Right lung (tissue), 5 donors: ENCODE results near the gene ADARB2. TPM values are rescaled to one million over a fixed set of nuclear protein-coding genes. Genes with fewer than 3 reads are reported as not detected.
"Not testable (repeated sequence)": the region's sequence is repeated elsewhere in the genome, so short reads cannot be mapped to it uniquely, and the experiment has no call there.

Experiments used
- DNase-seq, 2 donors: peaks; one replicate each; pipeline ENCODE4 v3.0.0-alpha.2; 2013
- polyA plus RNA-seq, 5 donors: library from polyadenylated mRNA; unstranded; fragments of 120-200 nt; gene quantifications; one replicate each; pipeline versions ENCODE4 v1.2.1 to v1.2.3, GENCODE V29; 2013; ENCODE audit warnings: inconsistent platforms in 1 of 5, low replicate concordance in 1 of 5; ENCODE audit not compliant: insufficient read length in 5 of 5, insufficient read depth in 1 of 5

Gene ADARB2
- polyA plus RNA-seq, 5 donors, result 0.34 to 0.78 (median 0.69) TPM

DNA sequence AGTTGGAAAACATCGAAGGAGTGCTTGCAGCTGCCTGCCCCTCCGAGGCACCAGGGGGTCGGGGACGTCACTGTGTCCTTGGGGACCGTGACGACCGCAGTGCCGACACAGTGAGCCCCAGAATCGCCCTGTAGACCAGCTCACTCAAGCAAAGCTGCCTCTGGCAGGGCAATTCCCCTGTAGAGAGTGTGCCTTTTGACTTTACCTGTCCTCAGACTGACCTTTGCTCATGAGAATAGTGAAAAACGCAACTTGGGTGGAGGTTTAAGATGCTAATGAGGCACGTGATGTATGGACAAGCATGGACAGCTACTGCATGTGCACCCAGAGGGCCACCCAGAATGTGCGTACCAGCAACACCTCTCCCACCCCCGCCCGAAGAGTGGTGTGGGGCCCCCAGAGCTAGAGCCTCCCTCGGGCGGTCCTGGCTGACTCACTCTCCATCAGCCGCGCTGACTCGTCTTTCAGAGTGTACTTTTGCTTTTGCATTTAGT lies 271.9 kb downstream of the ADARB2 start:
- DNase-seq, result no peak

DNA sequence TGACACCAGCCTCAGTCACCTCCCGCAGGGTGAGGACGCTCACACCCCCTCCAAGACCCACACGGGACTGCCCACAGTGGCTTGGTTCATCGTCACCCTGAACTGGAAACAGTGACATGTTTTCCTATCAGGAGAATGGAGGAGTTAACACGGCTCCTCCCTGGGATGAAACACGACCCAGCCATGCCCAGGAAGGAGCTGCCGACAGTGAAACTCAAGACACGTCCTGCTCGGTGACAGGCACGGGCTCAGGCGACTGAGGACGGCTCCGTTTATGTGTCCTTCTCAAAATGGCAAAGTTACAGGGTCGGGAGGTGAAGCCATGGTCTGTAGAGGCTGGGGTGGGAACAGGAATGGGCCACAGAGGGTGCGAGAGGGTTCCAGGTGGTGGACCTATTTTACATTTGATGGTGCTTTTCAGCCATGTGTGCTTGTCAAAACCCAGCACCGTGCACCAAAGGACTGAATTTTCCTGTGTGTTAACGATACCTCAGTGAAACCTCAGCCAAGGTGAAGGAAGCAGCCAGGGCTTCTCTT lies 272.4 kb downstream of the ADARB2 start:
- DNase-seq, result no peak

DNA sequence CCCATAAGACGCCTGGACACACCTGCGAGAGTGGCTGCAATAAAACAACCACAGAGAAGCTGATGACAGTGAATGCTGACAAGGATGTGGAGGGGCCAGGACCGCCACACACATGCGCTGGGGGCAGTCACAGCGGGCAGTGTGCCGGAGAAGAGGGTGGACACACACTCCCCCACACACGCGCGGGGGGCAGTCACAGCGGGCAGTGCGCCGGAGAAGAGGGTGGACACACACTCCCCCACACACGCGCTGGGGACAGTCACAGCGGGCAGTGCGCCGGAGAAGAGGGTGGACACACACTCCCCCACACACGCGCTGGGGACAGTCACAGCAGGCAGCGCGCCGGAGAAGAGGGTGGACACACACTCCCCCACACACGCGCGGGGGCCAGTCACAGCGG lies 273.4 kb downstream of the ADARB2 start:
- DNase-seq, result not testable (repeated sequence)

DNA sequence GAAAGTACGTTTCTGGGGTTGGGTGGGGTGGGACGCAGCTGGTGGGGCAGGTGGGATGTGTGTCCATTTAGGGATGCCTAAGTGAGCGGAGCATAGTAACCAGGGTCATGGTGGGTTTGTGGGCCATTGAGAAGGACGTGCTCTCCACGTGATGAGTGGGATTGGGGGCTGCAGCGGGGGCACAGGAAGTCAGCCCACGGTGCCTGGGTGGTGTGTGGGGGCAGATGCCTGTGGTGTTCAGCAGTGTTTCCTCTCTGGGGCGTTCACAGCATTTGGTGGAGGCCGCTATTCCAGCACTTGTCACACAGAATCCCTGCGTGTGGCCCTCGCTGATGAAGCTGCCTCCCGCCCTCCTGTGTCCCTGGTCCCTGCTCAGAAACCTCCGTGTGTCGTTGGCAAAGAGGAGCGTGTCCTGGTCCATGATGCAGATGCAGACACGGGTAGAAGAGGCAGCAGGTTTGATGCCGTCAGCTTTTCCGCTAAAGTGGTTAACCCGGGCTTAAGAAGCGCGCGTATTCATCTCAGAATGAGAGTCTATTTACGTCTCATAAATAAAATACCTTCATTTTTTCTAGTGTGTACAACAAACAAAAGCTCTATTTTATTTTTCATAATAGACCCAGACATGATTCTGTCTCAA lies 274.2 kb downstream of the ADARB2 start:
- no peak for DNase-seq

DNA sequence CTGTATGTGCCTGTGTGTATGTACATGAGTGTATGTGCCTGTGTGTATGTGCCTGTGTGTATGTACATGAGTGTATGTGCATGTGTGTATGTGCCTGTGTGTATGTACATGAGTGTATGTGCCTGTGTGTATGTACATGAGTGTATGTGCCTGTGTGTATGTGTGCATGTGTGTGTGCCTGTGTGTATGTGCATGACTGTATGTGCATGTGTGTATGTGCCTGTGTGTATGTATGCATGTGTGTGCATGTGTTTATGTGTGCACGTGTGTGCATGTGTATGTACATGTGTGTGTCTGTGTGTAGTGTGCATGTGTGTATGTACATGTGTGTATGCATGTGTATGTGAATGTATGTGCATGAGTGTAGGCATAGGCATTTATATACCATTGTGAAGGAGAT lies 274.8 kb downstream of the ADARB2 start:
- no peak for DNase-seq

DNA sequence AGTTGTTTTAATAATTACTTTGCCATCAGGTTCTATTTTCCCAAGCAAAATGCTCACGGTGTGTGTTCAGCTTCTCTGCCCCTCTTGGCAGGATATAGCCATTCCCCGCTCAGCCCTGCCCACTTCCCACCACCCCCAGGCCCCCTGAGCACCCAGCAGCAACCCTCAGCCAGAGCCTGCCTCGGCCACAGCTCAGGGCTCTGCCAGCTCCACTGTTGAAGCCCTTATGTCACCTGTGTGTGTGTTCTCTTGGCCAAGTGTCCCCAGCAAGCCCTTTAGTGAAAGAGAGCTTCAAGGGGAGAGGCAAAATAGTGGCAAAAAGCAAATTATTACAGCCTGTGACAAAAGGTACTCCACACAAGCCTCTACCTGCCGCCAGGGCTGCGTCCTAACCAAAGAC lies 275.3 kb downstream of the ADARB2 start:
- no peak for DNase-seq

DNA sequence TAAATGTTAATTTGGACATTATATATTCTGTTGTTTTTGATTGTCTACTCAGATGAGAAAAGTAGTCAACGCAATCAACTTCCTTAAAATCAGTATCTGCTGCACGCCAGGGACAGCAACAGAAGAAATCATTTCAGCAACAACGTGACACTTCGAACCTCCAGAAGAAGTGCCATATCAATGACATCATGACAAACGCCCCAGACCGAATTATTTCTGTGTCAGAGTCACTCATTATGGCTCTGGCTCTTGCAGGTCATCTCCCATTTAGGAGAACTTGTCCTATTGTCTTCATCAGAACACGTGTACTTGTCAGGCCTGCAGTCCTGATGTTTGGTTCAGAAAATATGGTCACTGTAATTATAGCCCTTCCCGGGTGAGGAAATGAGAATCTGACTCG lies 276.3 kb downstream of the ADARB2 start:
- no peak for DNase-seq

DNA sequence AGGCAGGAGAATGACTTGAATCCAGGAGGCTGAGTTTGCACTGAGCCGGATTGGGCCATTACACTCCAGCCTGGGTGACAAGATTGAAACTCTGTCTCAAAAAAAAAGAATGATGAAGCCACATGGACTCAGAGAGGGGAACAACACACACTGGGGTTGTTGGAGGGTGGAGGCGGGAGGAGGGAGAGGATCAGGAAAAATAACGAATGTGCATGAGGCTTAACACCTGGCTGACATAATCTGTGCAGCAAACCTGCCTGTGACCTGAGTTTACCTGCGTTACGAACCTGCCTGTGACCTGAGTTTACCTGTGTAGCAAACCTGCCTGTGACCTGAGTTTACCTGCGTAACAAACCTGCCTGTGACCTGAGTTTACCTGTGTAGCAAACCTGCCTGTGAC lies 277.7 kb downstream of the ADARB2 start:
- not testable (repeated sequence) for DNase-seq

DNA sequence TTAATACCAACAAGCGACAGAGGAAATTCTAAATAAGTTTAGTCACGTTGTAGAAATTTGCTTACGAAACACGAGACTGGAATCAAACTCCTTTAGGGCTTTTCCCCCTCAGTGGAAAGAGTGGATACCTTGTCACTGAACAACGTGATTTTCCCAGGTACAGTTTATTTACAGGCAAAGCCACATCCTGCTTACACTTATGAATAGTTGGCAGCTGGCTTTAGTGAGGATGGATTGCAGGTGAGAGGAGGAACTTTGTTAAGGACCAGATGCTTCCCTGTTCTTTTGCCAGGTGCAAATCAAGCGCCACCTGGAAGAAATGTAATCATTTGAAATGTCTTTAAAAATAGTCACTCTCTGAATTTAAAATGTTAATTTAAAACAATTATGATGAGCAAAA lies 282.4 kb downstream of the ADARB2 start:
- DNase-seq, result no peak

DNA sequence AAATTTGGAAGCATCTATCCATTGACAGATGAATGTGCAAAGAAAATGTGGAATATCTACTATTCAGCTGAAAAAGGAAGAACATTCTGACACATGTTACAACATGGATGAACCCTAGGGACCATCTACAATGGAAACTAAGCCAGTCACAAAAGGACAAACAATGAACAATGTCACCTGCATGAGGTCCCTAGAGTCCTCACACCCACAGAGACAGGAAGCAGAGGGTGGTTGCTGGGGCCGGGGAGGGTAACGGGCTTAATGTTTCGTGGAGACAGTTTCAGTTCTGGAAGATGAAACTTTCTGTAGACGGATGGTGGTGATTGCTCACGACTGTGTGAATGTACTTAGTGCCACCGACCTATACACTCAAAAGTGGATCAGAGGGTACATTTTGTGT lies 282.9 kb downstream of the ADARB2 start:
- DNase-seq, result no peak

DNA sequence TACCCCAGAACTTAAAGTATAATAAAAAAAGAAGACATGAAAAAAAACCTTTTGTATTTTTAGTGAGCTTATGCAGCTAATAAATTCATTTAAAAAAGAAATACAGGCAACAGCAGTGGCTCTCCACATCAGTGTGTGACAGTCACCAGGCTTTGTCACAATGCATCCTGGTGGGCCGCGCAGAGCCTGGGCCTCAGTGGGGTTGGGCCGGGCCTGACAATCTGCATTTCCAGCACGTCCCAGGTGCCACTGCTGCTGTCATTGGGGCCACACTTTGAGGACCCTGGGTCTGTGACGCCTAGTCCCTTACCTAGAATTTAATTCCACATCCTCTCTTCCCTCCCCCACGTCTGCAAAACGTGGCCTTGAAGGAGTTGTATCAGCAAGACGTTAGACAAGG lies 284.5 kb downstream of the ADARB2 start:
- DNase-seq, result no peak

DNA sequence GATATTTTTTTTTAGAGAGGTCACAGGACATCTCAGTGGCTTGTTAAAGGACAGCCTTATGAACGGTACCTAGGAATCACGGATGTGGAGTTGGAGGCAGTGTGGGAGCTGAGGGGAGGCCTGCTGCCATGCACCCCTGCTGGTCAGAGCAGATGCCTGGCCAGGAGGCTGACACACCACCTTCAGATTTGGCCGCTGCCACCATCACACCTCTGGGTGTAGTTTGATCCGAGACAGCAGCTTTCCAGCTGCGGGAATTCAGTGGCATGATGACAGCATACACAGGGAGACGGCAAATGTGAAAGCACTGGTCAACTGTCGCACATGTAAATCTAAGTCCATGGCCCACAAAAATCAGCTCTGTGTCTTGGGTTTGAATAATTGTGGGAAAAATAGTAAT lies 285.4 kb downstream of the ADARB2 start:
- no peak for DNase-seq

DNA sequence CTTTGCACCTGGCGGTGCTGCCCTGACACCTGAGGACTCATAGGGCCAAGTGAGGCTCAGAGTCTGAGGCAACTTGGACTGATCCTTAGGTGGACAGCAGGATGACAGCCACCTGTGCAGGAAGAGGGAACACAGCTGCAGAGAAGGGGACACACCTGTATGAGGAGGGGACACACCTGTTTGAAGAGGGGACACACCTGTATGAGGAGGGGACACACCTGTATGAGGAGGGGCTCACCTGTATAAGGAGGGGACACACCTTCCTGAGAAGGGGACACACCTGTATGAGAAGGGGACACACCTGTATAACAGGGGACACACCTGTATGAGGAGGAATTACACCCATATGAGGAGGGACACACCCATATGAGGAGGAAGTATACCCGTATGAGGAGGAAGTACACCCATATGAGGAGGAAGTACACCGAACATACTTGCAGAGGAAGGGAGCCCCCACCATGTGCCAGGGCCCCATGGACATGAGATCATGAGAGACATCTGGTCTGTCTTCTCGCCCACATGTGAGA lies 285.9 kb downstream of the ADARB2 start:
- DNase-seq, result no peak

DNA sequence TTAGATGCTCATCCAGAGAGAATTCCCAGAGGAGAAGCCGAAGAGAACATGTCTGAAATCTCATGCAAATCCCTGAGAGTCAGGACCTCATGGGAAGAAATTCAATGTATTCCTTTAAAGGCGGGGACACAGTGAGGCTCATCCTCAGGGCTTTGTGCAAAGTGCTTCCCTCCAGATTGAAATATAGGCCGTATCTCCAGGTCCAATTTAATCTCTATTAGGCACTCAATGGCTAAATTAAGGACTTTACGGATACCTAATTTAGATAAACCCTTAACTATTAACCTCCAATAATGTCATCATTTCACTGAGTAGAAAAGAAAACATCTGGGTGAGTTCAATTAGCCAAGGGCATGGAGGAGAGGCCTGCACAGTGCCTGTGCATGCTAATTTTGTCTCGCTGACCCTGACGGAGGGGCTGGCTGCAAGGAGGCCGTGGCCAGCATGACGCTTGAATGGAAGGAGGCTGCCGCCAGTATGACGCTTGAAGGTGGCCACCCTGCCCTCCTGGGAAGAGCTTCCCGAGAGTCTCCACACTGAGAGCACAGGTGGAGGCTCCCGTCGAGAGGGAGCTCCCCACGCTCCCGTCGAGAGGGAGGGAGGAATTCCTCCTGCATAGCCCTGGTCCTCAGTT lies 287.6 kb downstream of the ADARB2 start:
- peak; percentile 41 to 51 for DNase-seq

DNA sequence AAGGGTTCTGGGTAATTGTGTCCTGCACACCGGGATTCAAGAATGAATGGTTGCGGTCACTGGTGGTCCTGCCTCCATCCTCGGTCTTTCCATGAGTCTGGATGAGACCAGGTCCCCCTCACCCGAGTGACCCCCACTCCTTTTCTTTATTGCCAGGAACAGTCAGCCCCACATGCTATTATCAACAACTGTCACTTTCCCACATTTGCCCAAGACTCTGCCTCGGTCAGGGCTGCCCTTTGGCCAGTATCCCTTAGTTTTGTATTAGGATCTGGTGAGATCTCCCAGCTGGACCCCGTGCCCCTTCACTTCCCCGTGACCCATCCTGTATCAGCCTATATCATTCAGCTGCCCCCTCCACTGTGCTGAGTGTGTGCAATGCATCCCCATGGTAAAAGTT lies 288.3 kb downstream of the ADARB2 start:
- peak; percentile 78 to 81 for DNase-seq

DNA sequence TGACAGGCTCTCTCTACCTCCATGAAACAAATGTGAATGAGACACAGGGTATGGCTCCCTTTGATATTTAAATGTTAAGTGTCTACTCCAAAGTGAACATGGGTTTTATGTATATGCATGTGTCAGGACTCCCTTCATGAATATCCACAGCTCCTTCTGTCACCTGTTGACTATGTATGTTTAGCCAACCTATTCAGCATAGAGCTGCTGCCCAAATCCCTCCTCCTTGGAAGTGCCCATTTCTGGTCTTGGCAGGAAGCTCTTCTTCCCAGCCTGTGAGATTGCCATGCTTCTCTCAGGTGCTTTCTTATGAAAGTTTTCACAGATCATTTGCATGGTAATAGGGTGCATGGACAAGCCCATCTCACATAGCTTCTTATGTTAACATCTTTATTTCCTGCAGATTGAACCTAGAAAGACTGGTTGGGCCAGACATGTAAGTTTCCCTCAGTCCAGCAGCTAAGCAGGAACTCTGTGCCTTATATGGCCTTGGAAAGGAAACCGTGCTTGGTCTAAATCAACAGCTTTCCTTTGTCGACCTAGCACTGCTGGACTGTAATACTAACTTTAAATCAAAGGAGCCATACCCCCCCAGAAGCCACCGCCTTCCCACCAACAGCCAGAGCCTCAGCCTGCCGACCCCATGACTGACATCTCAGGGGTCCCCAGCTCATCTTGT lies 288.9 kb downstream of the ADARB2 start:
- DNase-seq, result peak; percentile 70 to 74

DNA sequence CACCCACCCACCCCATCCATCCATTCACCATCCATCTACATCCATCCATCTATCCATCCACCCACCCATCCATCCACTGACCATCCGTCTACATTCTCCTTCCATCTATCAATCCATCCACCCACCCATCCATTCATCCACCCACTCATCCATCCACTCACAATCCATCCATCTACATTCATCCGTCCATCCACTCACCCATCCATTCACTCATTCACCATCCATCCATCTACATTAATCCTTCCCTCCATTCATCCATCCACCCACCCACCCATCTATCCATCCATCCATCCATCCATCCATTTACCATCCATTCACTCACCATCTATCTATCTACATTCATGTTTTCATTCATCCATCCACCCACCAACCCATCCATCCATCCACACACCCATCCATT lies 292.5 kb downstream of the ADARB2 start:
- DNase-seq, result no peak

DNA sequence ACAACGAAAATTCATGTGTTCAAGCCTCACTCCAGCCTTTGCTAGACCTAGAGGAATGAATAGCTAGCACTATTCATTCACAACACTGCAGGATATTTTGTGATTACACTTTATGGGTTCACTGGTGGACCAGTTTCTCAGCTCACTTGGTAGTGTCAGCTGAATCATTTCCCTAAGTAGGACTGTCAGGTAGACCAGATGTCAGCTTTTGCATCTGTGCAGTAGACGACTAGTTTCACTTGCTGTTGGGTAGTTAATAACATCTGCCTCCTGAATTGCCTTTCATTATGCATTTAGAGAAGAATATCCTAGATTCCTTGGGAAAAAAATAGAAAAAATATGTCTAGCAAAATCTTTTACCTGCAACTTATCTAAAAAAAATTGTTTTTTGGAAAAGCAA lies 296.4 kb downstream of the ADARB2 start:
- no peak for DNase-seq

DNA sequence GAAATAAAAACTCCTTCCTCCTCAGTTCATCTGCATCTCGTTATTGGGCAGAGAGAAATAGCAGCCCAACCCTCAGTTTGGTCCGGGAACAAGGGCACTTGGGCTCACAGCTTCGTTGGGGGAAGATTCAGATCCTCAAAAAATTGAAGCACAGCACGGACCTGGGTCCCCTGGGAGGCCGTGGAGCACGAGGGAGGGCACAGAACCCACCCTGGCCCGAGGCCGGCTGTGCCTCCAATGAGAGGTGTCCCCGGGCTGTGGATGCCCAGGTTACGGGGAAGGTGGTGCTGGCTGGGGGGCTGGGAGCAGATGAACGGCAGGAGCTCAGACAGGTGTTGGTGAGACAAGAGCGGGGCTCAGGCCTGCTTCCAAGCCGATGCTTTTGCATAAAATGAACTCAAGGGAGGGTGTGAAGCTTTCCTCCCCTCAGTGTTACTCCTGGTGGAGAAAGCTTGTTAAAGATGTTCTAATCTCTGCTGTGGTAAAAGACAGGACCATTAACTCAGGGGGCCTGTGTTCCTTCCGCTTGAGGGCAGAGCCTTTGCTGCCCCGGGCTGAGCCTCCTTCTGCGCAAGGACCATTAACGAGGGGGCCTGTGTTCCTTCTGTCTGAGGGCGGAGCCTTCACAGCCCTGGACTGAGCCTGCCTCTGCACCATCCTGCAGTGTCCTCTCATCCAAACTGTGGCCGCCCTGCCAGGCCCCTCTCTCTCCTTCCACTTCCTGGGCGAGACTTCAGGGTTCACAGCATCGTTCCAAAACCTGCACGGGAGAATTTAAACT lies 302.2 kb downstream of the ADARB2 start:
- DNase-seq, result no peak

DNA sequence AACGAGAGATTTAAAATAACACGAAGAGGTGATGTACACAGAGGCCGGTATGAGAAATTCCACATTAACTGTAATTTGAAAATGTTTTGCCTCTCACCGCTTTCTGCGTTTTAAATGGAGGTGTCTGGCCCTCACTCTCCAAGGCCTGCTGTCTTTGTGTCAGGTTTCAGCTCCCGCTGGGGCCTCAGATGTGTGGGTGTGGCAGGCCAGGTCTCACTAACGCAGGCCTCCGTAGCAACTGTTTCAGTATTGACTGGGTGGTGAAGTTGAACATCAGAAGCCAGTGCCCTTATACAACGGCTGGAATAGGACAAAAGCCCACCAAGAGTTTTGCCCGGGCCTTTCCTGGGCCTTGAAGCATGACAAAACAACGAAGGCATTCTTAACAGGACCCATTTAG lies 303.1 kb downstream of the ADARB2 start:
- no peak for DNase-seq

DNA sequence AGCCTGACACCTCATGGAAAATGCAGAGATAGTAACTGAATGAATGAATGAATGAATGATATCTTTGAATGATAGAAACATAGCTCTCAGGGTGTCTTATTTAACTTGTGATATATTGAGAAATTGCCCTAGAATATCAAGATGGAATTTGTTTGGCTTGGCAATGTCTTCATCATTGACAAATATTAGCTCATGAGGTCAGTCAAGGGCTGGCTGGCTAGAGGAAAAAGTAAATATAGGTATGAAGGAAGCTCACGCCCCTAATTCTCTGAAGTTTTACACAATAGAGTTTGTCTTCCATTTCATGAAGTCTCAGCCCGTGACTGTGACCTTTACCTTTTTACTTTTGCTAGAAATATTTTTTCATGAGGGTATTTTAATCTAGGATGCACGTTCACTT lies 305.2 kb downstream of the ADARB2 start:
- no peak for DNase-seq

DNA sequence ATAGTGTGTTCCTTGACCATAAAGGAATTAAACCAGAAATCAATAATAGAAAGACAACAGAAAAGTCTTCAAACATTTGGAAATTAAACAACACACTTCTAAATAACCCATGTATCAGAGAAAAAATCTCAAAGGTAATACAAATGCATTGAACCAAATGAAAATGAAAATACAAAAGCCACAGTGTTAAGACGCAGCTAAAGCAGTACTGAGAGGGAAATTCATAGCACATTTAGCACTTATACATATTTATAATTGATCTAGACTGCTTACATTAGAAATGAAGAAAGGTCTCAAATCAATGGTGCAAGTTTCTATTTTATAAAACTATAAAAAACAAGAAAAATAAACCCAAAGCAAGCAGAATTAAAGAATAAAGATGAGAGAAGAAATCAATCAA lies 306.1 kb downstream of the ADARB2 start:
- no peak for DNase-seq
